IMR-90 (cell line): ENCODE measurements around the gene ATP6V0C.

Source experiments
- BHLHE40 ChIP-seq: fragments of 150-350 bp; IDR thresholded peaks from 2 replicates; pipeline ENCODE4 v1.6.1; 2016; ENCODE audit warnings: mild to moderate bottlenecking, low read depth, low read length
- CHD1 ChIP-seq: IDR thresholded peaks from 2 replicates; pipeline ENCODE4 v1.6.1; 2012; ENCODE audit warnings: low read depth, low read length, improper control_type of control experiment
- MAZ ChIP-seq: IDR thresholded peaks from 2 replicates; pipeline ENCODE4 v1.6.1; 2012; ENCODE audit warnings: low read depth, mild to moderate bottlenecking, low read length, improper control_type of control experiment, moderate library complexity, borderline replicate concordance
- MXI1 ChIP-seq: IDR thresholded peaks from 2 replicates; pipeline ENCODE4 v1.6.1; 2012; ENCODE audit warnings: low read depth, mild to moderate bottlenecking, low read length, moderate library complexity, borderline replicate concordance
- NFE2L2 ChIP-seq: fragments of 150-350 bp; IDR thresholded peaks from 2 replicates; pipeline ENCODE4 v1.6.1; 2016; ENCODE audit warnings: low read depth, mild to moderate bottlenecking, low read length
- POLR2A ChIP-seq: IDR thresholded peaks from 2 replicates; pipeline ENCODE4 v1.6.1; 2012; ENCODE audit warnings: mild to moderate bottlenecking, low read depth, low read length
- RAD21 ChIP-seq: IDR thresholded peaks from 2 replicates; pipeline ENCODE4 v1.6.1; 2012; ENCODE audit warnings: low read length, improper control_type of control experiment
- RCOR1 ChIP-seq: IDR thresholded peaks from 2 replicates; pipeline ENCODE4 v1.6.1; 2012; ENCODE audit warnings: mild to moderate bottlenecking, low read length, improper control_type of control experiment; ENCODE audit not compliant: insufficient replicate concordance
- SMC3 ChIP-seq: fragments of 150-350 bp; IDR thresholded peaks from 2 replicates; pipeline ENCODE4 v1.6.1; 2016; ENCODE audit warnings: low read depth, mild to moderate bottlenecking, antibody characterized with exemption, low read length, moderate library complexity
- TF ChIP-seq, protein P1 (sequence below): conservative IDR thresholded peaks from 2 replicates; pipeline ENCODE4 v1.5.1; 2012; ENCODE audit warnings: mild to moderate bottlenecking, low read depth, low read length, improper control_type of control experiment
- TF ChIP-seq, protein P2 (sequence below): fragments of 150-350 bp; IDR thresholded peaks from 2 replicates; pipeline ENCODE4 v1.6.1; 2017; ENCODE audit warnings: mild to moderate bottlenecking, antibody characterized with exemption, low read length, low read depth
- TF ChIP-seq, protein P3 (sequence below): fragments of 150-350 bp; IDR thresholded peaks from 2 replicates; pipeline ENCODE4 v1.6.1; 2016; ENCODE audit warnings: low read depth, mild to moderate bottlenecking, low read length, moderate library complexity, borderline replicate concordance

DNA sequence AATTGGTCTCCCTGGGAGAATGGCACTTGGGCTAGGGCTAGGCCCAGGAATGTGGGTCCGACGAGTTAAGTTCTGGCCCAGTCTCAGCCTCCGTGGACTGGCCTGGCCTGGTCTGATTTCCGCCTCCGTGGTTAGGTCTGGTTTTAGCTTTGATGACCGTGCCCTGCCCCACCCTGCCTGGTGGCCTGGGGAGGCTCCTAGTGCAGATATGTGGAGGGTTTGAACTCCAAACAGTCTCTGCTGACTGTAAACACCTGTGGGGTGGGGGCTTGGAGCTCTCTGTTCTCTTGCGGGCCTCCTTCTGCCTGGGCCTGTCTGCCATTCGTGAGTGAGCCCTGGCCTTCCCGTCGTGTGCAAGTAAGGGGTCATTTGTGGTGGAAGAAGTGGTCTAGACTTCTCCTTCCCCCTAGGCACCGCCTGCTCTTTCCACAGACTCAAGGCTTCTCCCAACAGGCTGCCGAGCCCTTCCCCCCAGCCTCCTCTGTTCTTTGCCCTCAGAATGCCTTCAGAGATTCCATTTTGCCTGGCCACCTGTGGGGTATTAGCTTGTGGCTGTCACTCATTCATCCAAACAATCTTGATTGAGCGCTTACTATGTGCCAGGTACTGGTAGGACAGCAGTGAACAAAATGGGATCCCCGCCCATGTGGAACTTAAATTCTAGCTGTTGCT lies 1.6 kb downstream of the ATP6V0C start:
- TF ChIP-seq RAD21 (no peak), BHLHE40 (no peak), POLR2A (no peak), SMC3 (no peak), MXI1 (no peak), NFE2L2 (no peak), RCOR1 (no peak), MAZ (no peak), CHD1 (no peak)
- TF ChIP-seq, protein P1, sequence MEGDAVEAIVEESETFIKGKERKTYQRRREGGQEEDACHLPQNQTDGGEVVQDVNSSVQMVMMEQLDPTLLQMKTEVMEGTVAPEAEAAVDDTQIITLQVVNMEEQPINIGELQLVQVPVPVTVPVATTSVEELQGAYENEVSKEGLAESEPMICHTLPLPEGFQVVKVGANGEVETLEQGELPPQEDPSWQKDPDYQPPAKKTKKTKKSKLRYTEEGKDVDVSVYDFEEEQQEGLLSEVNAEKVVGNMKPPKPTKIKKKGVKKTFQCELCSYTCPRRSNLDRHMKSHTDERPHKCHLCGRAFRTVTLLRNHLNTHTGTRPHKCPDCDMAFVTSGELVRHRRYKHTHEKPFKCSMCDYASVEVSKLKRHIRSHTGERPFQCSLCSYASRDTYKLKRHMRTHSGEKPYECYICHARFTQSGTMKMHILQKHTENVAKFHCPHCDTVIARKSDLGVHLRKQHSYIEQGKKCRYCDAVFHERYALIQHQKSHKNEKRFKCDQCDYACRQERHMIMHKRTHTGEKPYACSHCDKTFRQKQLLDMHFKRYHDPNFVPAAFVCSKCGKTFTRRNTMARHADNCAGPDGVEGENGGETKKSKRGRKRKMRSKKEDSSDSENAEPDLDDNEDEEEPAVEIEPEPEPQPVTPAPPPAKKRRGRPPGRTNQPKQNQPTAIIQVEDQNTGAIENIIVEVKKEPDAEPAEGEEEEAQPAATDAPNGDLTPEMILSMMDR: no peak
- TF ChIP-seq, protein P2, sequence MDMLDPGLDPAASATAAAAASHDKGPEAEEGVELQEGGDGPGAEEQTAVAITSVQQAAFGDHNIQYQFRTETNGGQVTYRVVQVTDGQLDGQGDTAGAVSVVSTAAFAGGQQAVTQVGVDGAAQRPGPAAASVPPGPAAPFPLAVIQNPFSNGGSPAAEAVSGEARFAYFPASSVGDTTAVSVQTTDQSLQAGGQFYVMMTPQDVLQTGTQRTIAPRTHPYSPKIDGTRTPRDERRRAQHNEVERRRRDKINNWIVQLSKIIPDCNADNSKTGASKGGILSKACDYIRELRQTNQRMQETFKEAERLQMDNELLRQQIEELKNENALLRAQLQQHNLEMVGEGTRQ: no peak
- TF ChIP-seq, protein P3, sequence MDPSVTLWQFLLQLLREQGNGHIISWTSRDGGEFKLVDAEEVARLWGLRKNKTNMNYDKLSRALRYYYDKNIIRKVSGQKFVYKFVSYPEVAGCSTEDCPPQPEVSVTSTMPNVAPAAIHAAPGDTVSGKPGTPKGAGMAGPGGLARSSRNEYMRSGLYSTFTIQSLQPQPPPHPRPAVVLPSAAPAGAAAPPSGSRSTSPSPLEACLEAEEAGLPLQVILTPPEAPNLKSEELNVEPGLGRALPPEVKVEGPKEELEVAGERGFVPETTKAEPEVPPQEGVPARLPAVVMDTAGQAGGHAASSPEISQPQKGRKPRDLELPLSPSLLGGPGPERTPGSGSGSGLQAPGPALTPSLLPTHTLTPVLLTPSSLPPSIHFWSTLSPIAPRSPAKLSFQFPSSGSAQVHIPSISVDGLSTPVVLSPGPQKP: no peak
